Urothelium cell line (cell line): Measurements from ENCODE around the gene GTPBP6.
"Not testable (repeated sequence)": the region's sequence is repeated elsewhere in the genome, so short reads cannot be mapped to it uniquely, and the experiment has no call there.

Experiments
- DNase-seq: peaks from one replicate; pipeline ENCODE4 v3.0.0; 2011; ENCODE audit warnings: low spot score, mixed read lengths
- FAIRE-seq: peaks from 2 replicates; lab custom pipeline; 2011; peaks lifted over from hg19 to GRCh38; lab: Jason Lieb, UNC

The GTPBP6 gene

DNA sequence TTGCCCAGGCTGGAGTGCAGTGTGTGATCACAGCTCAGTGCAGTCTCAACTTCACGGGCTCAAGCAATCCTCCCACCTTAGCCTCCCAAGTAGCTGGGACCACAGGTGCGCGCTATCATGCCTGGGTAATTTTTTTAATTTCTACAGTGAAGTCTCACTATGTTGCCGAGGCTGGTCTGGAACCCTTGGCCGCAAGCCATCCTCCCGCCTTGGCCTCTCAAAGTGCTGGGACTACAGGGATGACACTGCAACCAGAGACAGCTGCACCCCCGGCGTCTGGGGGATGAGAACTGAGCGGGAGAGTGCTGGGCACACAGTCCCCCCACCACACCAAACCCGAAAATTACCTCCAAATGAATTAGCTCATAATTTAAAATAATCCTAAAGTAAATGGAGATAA is 33.1 kb upstream of the GTPBP6 start:
- FAIRE-seq (no peak), DNase-seq (no peak)

DNA sequence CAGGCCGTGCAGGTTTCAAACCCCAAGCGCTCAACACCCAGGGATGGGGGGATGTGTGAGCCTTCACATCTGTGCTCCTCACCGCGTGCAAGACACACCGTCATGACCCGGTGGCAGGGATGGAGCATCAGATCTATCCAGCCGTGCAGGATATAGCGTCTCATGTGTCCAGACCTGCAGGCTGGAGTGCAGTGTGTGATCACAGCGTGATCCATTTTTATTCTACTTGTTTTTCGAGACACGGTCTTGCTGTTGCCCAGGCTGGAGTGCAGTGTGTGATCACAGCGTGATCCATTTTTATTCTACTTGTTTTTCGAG is 32.7 kb upstream of the GTPBP6 start:
- not testable (repeated sequence) for FAIRE-seq, DNase-seq

DNA sequence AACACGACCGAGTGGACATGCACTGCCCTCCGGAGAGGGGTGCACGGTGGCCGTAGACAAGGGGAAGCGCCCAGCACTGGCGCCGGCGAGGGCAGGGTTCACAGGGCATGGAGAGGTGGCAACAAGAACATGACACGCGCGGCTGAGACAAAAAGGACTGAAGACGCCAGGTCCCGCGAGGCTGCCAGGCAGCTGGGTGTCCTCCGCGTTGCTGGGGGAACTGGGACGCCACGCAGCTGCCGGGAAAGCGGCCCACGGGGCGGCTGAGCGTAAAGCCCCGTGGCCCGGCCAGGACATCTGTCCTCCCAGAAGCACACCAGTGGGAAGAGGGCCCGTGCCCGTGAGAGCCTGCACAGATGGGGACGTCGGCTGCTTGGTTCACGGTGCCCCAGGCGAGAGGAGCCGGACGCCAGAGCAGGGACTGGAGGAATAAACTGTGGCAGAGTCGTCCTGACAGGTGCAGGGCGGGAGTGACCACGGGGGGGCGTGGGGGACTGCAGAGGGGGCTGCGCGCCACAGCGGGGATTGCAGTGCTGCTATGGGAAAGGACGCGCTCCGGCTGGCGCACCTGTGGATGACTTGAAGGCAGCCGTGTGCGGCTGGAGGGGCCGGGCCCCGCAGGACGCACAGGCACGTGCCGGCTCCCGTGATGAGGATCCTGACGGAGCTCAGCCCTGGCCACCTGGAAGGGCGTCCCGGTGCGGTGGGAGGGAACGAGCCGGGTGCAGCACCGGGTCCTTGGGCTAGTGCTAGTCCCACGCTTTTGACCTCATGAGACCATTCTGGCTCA is 32.1 kb upstream of the GTPBP6 start:
- DNase-seq = no peak
- no peak for FAIRE-seq

DNA sequence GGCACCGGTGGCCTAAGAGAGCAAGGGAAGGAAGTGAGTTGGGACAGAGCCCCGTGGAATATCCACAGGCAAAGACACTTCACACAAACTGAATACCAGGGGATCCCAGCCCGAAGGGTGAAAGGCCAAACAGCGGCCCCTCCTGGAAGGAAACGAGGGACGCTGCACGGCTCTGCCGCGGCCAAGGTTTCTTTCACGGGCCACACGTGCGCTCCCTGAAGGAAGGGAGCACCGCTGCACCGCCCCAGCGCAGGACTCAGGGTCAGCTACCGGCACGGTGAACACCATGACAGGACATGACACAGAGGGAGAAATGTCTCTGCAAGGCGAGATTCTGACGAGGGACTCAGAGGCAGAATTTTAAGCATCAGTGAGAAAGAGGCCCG is 31.5 kb upstream of the GTPBP6 start:
- FAIRE-seq (no peak), DNase-seq (no peak)

DNA sequence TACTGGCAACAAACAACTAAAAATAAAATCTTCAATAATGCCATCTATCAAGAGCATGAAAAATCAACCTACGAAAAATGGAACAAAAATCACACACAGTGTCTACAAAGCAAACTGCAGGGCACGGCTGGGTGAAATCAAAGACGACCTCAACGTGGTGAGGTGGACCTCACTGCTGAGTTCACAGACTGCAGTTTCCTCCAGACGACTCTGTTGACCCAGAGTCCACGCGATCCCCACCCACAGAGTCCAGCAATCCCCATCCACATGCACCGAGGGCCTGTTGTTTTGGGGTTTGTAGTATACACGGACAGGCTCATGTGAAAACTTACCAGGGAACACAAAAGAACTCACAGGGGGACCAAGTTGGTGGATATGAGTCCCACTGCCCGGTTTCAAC is 31.1 kb upstream of the GTPBP6 start:
- no peak for FAIRE-seq

DNA sequence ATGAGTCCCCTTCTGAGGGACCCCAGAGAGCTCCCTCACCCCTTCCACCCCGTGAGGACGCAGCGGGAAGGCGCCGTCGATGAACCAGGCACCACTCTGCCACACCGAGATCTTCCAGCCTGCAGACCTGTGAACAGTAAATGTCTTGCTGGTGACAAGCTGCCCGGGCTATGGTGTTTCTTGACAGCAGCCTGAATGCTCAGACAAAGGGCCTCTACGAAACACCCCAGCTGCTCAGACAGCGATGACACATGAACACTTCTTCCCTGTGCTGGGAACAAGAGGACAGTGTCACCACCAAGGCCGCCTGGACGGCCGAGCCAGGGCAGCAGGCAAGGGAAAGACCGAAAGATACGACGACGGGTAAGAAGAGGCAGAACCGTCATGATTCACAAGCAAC is 30.6 kb upstream of the GTPBP6 start:
- DNase-seq (no peak), FAIRE-seq (no peak)

More for the DNA sequence above, 31.1 kb upstream of the GTPBP6 start:
- no peak for DNase-seq

DNA sequence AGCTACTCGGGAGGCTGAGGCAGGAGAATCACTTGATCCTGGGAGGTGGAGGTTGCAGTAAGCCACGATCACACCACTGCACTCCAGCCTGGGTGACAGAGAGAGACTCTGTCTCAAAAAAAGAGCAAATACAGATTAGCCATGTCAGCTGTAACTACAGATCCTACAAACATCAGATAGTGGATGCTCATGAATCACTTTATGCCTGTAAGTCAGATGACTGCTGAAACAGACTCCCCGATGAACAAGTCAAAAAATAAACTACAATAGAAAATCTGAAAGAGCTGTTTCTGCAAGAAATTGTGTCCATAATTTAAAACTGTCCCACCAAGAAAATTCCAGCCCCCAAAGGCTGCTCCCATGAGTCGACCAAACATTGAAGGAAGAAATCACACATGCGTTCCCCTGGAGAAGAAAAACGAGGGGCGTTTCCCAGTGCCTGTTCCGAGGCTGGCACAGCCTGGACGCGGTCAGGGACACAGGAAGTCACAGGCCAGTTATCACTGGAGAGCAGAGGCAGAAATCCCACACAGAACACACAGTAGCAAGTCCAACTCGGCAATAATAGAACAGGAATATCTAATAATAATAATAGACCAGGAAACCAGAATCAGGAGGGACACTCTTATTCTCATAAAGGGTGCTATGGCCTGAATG is 30.0 kb upstream of the GTPBP6 start:
- FAIRE-seq (no peak), DNase-seq (no peak)

DNA sequence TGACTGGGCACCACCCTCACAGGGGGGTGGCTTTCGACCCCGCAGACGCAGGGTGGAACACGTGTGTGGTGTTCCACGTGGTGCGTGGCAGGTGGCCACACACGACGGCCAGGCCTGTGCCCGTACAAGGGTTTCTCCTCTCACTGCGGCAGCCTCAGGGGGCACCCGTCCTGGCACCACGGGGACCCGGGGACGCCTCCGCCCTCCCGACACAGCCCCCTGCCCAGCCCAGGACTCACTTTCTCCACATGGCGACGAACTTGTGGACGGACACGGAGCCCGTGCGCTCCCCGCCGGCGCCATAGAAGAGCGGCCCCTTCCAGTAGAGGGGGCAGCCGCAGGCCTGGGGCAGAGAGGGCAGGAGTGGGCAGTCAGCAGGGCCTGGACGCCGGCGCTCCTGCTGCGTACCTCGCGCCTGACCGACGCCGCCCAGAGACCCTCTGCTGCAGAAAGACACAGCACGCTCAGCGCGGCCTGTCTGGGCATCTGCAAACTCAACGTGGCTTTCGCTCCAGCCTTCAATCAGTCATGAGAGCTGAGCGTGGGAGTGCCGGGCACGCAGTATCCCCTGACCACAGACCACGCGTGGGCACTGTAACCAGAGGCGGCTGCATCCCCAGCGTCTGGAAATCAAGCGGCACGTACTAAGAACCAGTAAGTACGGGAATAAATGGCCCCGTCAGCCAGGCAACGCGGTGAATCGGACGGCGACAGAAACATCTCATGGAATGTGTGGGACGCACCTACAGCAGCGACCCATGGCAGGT is 28.9 kb upstream of the GTPBP6 start:
- DNase-seq (no peak), FAIRE-seq (no peak)

DNA sequence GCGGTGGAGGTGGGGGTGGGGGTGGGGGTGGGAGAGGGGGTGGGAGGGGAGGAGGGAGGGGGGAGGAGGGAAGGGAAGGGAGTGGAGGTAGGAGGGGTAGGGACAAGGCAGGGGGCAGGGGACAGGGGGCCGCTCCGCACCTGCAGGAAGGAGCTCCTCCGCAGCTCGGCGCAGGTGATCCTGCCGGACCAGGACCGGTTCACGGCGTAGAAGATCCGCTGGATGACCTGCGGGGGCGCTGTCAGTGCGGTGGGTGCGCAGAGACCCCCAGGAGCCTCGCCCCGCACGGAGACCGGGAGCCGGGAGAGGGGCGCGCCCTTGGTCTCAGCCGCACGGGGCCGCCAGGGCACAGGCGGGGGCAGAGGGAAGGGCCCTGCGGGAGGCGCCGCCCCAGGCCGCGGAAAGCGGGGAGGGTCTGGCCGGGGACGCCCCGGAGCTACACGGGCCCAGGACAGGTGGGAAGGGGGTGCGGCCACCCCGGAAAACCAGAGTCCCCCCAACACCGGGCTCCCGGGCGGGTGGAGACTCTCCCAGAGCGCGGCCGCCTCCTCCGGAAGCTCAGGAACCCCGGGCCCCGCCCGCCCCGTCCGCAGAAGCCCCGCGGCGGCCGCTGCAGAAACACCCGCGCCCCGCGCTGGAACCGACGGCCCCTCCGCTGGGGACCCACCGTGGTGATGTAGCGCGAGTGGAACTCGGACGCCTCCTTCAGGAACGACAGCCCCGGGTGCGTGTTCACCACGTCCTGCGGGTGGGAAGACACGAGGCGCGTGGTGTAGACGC is 27.6 kb upstream of the GTPBP6 start:
- FAIRE-seq = no peak
- no peak for DNase-seq

DNA sequence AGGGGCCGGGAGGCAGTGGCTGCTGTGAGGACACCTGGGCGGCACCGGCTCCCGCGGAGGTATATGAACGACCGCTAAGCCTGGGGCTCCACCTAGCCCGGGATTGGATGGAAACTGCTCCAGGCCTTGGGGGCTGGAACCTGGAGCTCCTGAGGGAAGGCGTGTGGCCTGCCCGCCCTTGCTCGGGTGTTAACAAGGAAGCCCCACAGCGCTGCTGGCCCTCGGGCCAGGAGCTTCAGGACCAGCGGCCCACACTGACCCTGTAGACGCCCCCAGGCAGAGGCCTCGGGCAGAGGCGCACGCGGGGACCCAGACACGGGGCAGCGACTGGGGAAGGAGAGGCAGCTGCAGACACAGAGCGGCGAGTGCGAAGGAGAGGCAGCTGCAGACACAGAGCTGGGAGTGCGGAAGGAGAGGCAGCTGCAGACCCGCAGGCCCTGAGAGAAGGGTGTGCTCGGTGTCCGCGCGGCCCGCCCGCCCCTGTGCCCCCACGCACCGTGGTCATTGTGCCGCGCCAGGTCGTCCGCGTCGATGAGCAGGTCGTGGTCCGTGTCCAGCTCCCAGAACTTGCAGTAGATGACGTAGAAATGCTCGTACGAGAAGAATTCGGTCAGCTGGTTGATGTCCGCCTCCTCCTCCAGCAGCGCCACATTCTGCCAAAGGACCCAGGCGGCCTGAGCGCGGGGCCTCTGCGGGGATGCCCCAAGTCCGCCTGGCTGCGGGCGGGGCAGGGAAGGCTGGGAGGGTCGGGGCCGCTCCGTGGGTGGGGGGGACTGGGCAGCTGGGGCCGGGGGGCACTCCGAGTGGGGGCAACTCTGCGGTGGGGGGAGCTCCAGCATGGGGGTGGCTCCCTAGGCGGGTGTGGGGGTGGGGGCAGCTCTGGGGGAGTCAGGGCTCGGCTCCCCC is 26.7 kb upstream of the GTPBP6 start:
- FAIRE-seq (no peak), DNase-seq (no peak)

DNA sequence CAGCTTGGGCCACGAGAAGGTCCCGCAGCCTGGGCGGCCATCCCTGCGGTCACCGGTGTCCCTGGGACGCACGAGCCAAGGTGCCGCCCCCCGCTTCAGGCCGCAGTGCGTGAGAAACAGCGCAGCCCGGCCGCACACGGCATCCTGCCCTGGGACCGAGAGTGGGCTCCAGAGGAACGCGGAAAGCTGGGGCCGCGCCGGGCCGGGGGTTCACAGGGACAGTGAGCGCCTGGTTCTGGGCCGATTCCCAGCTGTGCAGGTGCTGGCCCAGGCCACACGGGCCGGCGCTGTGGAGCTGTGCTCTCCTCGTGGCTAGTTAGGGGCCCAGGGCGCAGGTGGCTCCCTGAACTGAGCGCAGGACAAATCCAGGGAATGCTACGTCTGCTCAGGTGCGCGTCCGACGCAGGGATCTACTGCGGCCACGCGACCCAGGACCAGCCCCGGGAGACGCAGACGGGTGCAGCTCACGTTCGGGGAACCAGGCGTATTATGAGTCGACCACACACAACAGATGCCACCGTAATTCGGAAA is 25.8 kb upstream of the GTPBP6 start:
- FAIRE-seq (no peak), DNase-seq (no peak)

DNA sequence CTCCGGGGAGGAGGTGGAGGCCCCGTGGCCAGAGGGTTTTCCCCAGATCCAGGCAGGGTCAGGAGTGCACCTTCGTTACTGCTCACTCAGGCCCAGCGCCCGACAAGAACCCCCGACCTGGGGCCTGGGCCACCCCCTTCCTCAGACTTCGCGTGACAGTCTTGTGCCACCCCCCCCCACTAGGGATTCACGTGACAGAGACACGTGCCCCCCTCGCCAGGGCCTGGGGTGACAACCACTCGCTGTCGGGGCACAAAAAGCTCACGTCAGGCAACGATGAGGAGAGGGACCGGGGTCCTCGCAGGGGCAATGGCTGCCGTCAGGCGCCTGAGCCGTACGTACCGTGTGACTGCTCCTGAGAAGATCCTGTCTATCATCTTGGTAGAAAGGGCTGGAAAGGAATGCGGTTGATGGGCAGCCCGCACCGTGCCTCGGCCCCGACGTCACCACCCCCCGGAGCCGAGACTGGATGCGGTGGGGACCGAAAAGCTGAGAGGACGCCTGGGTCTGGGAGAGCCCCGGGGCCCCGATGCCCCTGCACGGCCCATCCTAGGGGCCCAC is 23.0 kb upstream of the GTPBP6 start:
- DNase-seq (no peak), FAIRE-seq (no peak)

DNA sequence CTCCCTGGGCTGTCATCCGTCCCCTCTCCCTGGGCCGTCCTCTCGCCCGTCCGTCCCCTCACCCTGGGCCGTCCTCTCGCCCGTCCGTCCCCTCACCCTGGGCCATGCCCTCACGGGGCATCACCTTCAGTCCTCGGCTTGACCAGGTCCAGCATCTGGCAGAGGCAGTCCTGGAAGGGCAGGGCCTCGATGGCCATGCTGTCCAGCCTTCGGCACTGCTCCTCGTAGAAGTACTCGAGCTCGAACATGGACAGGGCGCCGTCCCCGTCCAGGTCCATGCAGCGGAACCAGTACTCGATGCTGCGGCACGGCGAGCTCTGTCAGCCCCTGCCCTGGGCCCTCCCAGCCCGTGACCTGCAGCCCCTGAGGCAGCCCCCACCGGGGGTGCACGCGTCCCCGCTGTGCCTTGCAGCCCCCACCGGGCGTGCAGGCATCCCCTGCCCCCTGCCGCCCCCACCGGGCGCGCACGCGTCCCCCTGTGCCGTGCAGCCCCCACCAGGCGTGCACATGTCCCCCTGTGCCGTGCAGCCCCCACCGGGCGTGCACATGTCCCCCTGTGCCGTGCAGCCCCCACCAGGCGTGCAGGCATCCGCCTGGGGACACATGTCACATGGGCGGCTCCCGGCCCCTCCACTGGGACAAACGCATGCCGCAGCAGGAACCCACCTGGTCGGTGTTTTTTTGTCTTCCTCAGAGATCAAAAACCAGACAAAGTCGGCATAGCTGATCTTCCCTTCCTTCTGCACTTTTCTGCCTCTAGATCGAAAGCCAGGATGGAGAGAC is 22.2 kb upstream of the GTPBP6 start:
- DNase-seq (no peak), FAIRE-seq (no peak)

DNA sequence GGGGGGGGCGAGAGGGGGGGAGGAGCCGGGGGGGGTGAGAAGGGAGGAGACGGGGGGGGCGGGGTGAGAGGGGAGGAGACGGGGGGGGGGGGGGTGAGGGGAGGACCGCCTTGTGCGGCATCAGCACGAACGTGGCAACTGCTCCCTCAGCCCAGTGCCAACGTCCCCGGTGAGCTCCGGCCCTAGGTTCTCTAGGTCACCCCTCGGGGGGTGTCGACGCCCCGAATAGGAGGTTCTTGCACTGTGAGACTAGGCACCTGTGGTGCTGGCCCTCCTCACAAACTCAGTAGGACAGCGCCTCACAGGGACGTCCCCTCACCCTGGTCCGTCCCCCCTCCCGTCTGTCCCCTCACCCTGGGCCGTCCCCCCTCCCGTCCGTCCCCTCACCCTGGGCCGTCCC is 21.5 kb upstream of the GTPBP6 start:
- peak; percentile 16 for DNase-seq
- no peak for FAIRE-seq

DNA sequence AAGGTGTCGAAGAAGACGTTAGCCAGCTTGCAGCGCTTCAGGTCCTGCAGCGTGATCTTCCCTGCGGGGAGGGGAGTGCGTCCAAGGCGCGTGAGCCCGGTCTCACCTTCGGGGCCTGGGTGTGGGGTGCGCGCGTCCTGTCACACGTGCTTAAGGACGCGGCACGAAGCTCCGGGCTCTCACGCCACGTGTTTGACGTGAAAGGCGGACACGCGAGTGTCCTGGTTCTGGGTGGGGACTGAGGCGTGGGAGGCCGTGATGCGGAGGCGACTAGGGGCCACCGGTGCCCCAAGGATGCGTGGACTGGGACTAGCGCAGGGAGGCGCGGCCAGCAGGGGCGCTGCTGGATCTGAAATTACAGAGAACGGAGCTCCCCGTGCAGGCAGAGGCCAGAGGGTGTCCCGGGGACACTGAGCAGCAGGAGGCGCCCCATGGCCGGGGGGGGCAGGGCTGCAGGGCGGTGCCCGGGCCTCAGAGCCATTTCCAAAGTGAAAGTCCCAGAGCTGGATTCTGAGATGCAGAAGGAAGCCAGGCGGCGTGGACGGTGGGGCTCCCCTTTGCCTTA is 20.3 kb upstream of the GTPBP6 start:
- no peak for FAIRE-seq

DNA sequence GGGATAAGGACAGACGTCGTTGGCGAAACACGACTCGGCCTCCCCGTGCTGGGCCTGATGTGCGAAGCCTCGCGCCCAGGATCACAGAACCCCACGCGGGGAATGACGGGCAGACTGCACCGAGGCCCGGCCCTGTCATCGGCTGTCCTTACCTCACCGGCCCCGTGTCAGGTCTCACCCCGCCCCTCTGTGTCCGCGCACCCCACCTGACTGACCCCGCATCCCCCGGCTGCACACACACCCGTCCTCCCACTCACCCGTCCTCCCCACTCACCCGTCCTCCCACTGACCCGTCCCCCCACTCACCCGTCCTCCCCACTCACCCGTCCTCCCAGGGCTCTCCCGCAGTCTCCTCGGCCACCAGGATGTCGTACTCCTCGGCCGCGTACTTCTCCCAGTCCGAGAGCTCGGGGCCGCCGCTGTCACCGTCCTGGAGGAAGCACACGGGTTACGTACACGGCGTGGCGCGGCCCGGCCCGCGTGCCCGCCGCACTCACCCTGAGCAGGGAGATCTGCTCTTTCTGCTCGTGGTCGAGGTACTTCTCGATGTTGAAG is 19.8 kb upstream of the GTPBP6 start:
- no peak for DNase-seq
- FAIRE-seq = no peak

More for the DNA sequence above, 20.3 kb upstream of the GTPBP6 start:
- DNase-seq = no peak

DNA sequence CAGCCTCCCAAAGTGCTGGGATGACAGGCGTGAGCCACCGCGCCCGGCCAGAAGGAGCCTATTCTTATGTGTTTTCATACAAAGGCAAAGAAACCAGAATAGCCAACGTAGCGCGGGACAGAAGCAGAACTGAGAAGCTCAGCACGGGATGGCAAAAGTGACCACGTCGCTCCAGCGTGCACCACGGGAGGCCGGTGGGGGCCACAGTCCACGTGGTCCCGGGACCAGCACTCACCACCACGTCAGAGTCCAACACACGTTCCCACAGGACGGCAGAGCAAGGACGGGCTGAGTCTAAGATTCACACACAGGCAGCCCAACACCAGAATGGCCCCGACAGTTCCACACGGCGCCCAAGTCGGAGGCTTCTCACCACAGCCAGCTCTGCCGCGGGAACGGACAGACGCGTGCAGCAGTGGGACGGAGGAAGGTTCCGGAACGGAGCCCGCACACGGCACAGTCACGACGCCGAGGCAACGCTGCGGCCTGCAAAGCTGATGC is 18.8 kb upstream of the GTPBP6 start:
- DNase-seq = no peak
- FAIRE-seq = no peak

DNA sequence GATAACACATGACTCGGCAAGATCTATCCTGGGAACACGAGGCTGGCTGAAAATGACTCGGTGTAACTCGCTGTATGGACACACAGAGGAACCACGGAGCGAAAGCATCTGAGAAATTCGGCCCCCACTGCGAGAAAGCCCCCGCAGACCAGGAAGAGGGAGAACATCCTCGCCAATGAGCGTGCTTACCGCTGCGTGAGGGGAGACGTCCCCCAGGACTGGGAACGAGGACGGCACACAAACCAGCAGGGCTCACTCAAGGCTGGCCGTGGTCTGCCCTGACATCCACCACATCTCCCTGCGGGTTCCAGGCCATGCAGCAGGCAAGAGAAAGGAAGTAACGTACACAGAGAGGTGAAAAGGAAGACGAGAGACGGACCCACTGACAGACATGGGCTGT is 17.6 kb upstream of the GTPBP6 start:
- FAIRE-seq (no peak), DNase-seq (no peak)
